Left lung (tissue), 10 donors: ENCODE measurements around the gene PSMF1. TPM values are rescaled to one million over a fixed set of nuclear protein-coding genes. Genes with fewer than 3 reads are reported as not detected.

Experiments used
- ATAC-seq: fragments of 200-7000 bp; cut with Tn5 transposase; one replicate; pipeline ENCODE4 v1.9.1; 2020; ENCODE audit warnings: moderate library complexity
- DNase-seq, 4 donors: peaks; one replicate each; pipeline ENCODE4 v3.0.0-alpha.2; 2013 to 2020
- H3K27ac ChIP-seq, 2 donors: fragments of 200-600 bp; sonication (generic) in 1 of 2; one replicate each; pipeline versions ENCODE4 v1.5.0 to v1.8.0; 2020 to 2021
- H3K27me3 ChIP-seq, 2 donors: fragments of 200-600 bp; sonication (generic) in 1 of 2; one replicate each; pipeline versions ENCODE4 v1.5.0 to v1.8.0; 2020 to 2021
- H3K36me3 ChIP-seq, 2 donors: fragments of 200-600 bp; sonication (generic) in 1 of 2; one replicate each; pipeline versions ENCODE4 v1.5.0 to v1.8.0; 2020 to 2021
- H3K4me1 ChIP-seq, 2 donors: fragments of 200-600 bp; one replicate each; pipeline ENCODE4 v1.8.0; 2021
- H3K4me3 ChIP-seq, 2 donors: fragments of 200-600 bp; sonication (generic) in 1 of 2; one replicate each; pipeline versions ENCODE4 v1.5.0 to v1.8.0; 2020 to 2021; ENCODE audit warnings: mild to moderate bottlenecking in 1 of 2
- H3K9me3 ChIP-seq, 2 donors: fragments of 200-600 bp; sonication (generic) in 1 of 2; one replicate each; pipeline versions ENCODE4 v1.5.0 to v1.8.0; 2020 to 2021
- intact Hi-C, 2 donors: fragments of 100-400 bp; cut with DNase I; formaldehyde crosslinking; loops; one replicate each; pipeline versions ENCODE4 v1.11.2 to v1.14.2; 2022
- polyA plus RNA-seq, 6 donors: library from polyadenylated mRNA; unstranded; fragments of 120-200 nt; gene quantifications; one replicate each; pipeline ENCODE4 v1.2.1, GENCODE V29; 2013; ENCODE audit not compliant: insufficient read length in 6 of 6
- total RNA-seq, 2 donors: library from RNA; stranded (reverse); fragmentation: NEBNext Ultra II Directional; extraction: Animal tissue kit (Norgen Biotek cat#: 25700); gene quantifications; one replicate each; pipeline ENCODE4 v1.2.1, GENCODE V29; 2021
- TF ChIP-seq, protein P1 (sequence below), 2 donors: fragments of 200-600 bp; sonication (generic) in 1 of 2; IDR thresholded peaks; one replicate each; pipeline versions ENCODE4 v1.5.0 to v1.8.0; 2021; ENCODE audit warnings: antibody characterized with exemption in 2 of 2
- donor health status: DM: no; HTN: yes; CAD: no.
- donor health status: DM: no; HTN: no; CAD: no.

PSMF1 gene
- total and polyA plus RNA-seq, 8 donors = 121 to 149 (median 130) TPM

DNA sequence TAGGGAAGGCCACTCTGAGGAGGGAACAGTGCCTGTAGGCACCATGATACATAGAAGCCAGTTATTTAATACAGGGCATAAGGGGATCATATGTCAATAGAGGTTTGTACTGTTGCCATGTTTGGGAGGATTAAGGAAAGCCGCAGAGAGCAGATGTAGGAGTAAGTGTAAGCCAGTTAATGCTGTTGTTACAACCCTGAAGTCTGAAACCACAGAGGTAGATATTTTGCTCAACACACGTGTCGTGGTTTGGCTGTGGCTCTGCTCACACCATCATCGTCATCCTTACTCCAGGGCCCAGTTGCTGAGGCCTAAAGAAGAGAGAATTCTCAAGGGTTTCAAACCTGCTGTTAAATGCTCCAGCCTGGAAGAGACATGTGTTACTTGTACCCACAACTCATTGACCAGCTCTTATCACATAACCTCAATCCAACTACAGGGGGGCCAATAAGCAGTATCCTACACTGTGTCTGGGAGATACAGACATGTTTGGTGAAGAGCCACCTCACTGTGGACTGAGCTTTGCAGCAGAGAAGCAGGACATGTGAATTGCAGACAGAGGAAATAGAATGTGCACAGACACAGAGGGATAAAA lies 31.0 kb upstream of the PSMF1 start:
- ATAC-seq = no peak
- Histone ChIP-seq H3K4me1 (no peaks in the 10 kb centered on the region), H3K4me3 (no peak overlapping the region), H3K9me3 (peaks cover 0 to 6% of the 10 kb centered on the region in 2 donors), H3K27ac (no peak overlapping the region), H3K36me3 (no peaks in the 10 kb centered on the region), H3K27me3 (no peaks in the 10 kb centered on the region)
- TF ChIP-seq, protein P1, sequence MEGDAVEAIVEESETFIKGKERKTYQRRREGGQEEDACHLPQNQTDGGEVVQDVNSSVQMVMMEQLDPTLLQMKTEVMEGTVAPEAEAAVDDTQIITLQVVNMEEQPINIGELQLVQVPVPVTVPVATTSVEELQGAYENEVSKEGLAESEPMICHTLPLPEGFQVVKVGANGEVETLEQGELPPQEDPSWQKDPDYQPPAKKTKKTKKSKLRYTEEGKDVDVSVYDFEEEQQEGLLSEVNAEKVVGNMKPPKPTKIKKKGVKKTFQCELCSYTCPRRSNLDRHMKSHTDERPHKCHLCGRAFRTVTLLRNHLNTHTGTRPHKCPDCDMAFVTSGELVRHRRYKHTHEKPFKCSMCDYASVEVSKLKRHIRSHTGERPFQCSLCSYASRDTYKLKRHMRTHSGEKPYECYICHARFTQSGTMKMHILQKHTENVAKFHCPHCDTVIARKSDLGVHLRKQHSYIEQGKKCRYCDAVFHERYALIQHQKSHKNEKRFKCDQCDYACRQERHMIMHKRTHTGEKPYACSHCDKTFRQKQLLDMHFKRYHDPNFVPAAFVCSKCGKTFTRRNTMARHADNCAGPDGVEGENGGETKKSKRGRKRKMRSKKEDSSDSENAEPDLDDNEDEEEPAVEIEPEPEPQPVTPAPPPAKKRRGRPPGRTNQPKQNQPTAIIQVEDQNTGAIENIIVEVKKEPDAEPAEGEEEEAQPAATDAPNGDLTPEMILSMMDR (IDR thresholded peaks at IDR 0.05) = no peak
- DNase-seq = no peak
- intact Hi-C loops = no loop called here

DNA sequence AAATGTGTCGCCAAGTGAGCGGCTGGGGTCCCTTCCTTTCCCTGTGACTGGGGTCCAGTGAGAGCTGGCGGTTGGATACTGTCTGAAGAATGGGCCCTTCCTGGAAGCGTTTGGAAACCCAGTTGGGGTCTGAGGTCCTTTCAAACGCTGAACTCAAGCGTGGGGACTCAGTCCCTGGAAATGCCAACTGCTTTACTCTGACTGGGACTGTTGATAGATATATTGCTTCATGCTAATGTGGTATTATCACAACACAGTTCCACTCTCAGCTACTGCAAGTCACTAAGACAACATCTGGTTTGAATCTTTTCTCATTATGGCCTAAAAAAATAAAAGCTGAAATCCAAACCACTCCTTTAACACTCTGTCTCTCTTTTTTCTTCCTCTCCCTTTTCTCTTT lies 23.7 kb upstream of the PSMF1 start:
- H3K27ac ChIP-seq = no peak overlapping the region
- TF ChIP-seq, protein P1 (IDR thresholded peaks at IDR 0.05) = no peak
- intact Hi-C loops = no loop called here

DNA sequence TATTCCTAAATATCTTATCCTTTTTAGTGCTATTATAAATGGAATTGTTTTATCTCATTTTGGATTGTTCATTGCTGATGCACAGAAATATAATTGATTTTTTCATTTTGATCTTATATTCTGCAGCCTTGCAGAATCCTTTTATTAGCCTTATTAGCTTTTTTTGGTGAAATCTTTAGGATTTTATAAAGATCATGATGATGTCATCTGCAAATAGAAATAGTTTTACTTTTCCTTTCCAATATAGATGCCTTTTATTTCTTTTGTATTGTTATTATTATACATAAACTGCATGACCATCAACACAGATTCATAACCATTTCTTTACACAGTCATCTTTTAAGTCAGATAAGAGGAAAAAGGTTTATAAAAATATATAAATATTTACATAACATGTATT lies 16.9 kb upstream of the PSMF1 start:
- Histone ChIP-seq H3K9me3 (peaks cover 0 to 30% of the 10 kb centered on the region in 2 donors), H3K27ac (no peak overlapping the region), H3K36me3 (no peaks in the 10 kb centered on the region), H3K4me1 (no peaks in the 10 kb centered on the region), H3K27me3 (no peaks in the 10 kb centered on the region), H3K4me3 (no peak overlapping the region)
- intact Hi-C loops = no loop called here
- DNase-seq = no peak
- TF ChIP-seq, protein P1 (IDR thresholded peaks at IDR 0.05) = no peak
- no peak for ATAC-seq

More for the DNA sequence above, 23.7 kb upstream of the PSMF1 start:
- ATAC-seq (no peak), DNase-seq (no peak)
- Histone ChIP-seq H3K9me3 (peaks cover 0 to 9% of the 10 kb centered on the region in 2 donors), H3K4me1 (no peaks in the 10 kb centered on the region), H3K4me3 (no peak overlapping the region), H3K27me3 (no peaks in the 10 kb centered on the region), H3K36me3 (no peaks in the 10 kb centered on the region)

DNA sequence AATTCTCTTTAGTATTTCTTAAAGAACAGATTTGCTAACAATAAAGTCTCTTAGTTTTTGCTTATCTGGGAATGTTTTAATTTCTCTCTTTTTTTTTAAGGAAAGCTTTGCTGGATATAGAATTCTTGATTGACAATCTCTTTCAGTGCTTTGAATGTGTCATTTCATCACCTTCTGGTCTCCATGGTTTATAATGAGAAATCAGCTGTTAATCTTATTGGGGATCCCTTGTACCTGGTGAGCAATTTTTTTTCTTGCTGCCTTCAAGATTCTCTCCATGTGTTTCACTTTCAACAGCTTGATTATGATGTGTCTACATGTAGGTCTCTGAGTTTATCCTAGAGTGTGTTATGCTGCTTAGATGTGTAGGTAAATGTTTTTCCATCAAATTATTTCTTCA lies 16.4 kb upstream of the PSMF1 start:
- H3K4me1 ChIP-seq = no peaks in the 10 kb centered on the region
- no peak overlapping the region for H3K4me3 ChIP-seq
- peaks cover 0 to 30% of the 10 kb centered on the region in 2 donors for H3K9me3 ChIP-seq
- no peaks in the 10 kb centered on the region for H3K36me3 ChIP-seq
- intact Hi-C loops = no loop called here
- DNase-seq (no peak), ATAC-seq (no peak)
- no peak overlapping the region for H3K27ac ChIP-seq
- TF ChIP-seq, protein P1 (IDR thresholded peaks at IDR 0.05) = no peak
- no peaks in the 10 kb centered on the region for H3K27me3 ChIP-seq

DNA sequence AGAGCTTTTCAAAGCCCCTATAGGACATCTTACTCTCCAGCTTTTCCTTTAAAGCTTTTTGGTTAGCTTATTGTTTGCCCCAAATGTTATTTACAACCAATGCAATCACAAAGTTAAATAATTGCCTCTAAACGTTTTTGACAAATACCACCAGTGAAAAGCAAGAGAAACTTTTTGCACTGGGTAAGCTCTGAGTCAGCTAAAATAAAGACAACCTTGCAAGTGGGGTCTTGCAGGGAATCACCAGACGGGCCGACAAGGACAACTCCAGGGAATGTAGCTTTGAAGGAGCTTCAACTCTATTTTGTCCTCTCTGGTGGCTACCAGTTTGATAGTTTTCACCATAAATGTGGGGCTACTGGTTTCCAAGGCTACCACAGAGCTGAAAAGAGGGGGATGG lies 14.7 kb upstream of the PSMF1 start:
- DNase-seq = no peak
- Histone ChIP-seq H3K4me1 (no peaks in the 10 kb centered on the region), H3K9me3 (peaks cover 0 to 21% of the 10 kb centered on the region in 2 donors), H3K27ac (no peak overlapping the region), H3K36me3 (no peaks in the 10 kb centered on the region), H3K4me3 (no peak overlapping the region), H3K27me3 (no peaks in the 10 kb centered on the region)
- intact Hi-C loops = no loop called here
- no peak for ATAC-seq
- TF ChIP-seq, protein P1 (IDR thresholded peaks at IDR 0.05) = no peak
